Right kidney (tissue), 1 donor: ENCODE data around the gene UNC13B.
"Not testable (repeated sequence)": the region's sequence is repeated elsewhere in the genome, so short reads cannot be mapped to it uniquely, and the experiment has no call there.

Experiments
- DNase-seq: peaks from one replicate; pipeline ENCODE4 v3.0.0-alpha.2; 2016

UNC13B gene

DNA sequence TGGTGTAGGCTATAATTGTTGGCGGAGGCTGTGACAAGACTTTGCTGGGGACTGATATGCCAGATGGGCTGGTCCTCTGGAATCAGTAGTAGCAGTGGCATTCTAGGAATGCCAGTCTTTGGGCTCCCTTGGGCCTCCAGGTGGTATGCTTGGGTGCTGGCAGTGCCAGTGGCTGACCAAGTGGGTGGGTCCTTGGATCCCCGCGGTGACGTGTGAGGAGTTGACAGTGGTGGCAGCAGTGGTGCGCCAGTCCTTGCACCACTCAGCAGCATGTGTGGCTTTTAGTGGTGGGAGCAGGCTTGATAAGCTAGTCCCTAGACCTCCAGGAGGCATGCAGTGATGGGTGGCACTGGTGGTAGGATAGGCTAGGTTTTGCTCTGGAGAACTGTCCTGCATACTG is 63.9 kb downstream of the UNC13B start:
- DNase-seq = no peak

DNA sequence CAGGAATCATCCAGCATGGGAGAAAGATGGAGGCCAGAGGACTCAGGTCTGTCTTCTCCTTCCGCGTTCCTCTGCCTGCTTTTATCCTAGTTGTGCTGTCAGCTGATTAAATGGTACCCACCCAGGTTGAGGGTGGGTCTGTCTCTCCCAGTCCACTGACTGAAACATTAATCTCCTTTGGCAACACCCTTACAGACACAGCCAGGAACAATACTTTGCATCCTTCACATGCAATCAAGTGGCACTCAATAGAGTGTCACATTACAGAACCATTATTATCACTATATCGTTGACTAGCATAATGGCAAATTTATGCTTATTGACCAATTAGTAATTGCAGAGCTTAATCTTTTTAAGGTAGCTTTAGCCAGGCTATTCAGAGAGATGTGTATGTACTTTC is 64.8 kb downstream of the UNC13B start:
- no peak for DNase-seq

DNA sequence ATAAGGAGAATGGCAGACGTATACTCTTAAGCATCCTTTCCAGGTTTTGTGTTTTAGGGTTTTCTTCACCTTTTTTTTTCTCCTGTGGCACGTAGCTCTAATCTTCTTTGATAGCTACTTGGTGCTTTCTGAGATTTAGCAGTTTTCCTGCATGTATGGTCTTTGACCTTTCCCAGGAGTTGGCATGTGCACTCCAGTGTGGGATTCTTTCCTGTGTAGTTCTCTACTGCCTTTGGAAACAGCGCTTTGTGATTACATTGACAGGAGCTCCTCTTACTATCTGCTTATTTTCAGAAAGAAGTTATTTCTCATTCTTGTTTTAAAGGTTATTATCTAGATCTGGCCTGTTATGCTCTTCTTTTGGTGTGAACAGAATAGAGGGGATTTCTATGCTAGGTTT is 65.5 kb downstream of the UNC13B start:
- no peak for DNase-seq

DNA sequence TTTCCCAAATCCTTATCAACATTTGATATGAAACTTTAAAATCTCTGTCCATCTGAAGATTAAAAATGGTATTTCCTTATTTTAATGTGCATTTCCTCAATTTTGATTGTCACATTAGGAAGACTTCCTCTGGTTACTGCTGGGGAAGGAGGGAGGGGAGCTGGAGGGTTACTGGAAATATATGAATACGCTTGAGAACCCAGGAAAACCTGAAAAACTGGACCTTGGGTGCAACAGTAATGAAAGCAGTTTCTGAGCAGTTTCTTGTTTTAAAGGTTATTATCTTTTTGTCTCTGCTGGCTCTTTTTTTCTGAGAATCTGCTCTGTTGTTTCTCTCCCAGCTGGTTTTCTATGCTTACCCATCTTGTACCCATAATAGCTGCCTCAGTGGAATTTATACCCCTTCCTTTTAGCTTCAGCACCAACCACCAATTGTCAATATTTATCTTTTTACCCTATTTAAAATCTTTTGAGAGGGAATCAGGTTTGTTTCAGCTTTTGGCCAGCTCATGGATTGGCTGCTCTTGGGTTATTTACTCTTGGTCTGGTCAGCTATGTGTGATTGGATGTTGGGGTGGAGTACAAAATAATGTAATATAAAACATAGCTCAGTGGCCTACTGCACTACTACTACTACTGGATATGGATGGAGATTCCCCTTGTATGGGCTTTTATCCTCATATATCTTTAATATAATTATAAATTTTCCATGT is 67.4 kb downstream of the UNC13B start:
- no peak for DNase-seq

DNA sequence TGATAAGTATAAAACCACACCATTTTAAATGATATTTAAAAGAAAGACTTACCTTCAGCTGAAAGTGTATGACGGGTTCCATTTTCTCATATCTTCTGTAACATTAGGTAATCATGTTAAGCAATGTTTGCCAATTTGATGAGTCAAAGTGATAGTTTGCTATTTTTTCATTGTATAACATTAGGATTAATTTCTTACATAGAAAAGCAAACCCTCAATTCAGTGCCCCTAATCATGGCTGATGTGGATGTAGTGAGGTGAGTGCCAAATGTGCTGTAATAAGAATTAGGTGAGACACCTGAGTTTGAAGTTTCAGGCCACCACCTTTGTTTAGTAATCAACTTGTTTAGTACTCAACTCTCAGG is 68.0 kb downstream of the UNC13B start:
- no peak for DNase-seq

DNA sequence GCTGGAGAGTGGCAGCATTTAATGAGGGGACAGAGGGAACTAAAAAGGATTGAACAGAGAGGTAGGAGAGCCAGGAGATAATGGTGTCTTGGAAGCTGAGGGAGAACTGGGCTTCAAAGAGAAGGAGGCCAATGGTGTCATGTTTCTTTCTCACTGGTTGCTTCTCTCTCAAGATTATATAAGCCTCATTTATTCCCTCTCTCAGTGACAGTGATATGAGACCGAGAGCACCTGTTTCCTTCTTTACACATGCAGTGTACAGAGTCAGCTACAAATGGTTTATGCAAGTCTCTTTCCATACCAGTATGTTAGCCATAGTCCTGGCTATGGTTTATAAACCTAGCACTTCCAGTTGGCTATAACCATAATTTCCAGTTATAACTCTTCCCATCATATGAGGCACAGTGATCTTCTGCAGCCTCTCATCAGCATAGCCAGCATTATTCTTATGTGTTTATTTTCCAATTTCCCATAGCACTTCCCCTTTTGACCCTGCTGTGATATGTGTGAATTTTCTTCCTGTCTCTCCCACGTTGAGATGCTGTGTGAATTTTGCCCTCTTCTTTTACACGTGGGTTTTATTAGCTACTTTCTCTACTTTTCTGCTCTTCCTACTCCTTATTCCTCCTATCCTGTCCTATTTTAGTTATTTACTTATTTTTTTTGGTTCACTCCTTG is 71.2 kb downstream of the UNC13B start:
- DNase-seq = no peak

DNA sequence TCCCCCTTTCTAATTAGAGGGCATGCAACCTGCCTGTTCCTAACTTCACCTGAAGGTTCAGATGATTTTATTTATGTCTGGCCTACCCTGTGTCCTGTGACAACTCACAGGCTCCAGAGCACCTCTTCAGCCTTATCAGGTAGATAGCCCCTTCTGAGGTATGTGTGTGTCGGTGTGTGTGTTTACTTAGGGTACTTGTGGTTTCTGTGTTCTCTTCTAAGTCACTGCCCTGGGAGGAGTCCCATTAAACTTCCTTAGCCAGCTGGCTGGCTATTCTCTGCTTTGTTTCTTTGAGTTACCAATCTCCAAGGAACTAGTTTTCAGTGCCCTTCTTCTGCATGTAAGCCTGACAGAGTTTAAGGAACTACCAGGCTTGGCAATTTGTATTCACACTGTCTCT is 74.9 kb downstream of the UNC13B start:
- DNase-seq = no peak

DNA sequence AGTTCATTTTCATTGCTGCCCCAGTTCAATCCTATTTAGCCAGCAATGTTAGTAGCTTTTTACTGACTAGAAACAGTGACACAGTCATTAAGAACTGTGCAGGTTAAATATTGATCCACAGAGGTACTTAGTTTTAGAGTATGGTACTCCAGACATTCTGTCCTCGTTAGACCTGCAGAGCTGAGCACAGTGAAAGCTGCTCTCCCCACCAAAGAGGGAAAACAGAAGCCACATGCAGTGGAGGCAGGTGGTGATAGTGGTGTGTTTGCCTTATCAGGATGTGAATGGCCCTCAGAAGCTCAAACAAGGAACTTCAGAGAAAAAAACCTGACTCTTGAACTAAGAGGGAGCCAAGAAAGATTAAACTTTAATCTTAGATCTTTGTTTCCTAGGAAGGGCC is 75.5 kb downstream of the UNC13B start:
- no peak for DNase-seq

DNA sequence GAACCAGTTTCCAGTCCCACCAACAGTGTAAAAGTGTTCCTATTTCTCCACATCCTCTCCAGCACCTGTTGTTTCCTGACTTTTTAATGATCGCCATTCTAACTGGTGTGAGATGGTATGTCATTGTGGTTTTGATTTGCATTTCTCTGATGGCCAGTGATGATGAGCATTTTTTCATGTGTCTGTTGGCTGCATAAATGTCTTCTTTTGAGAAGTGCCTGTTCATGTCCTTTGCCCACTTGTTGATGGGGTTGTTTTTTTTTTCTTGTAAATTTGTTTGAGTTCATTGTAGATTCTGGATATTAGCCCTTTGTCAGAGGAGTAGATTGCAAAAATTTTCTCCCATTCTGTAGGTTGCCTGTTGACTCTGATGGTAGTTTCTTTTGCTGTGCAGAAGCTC is 84.1 kb downstream of the UNC13B start:
- DNase-seq = not testable (repeated sequence)

DNA sequence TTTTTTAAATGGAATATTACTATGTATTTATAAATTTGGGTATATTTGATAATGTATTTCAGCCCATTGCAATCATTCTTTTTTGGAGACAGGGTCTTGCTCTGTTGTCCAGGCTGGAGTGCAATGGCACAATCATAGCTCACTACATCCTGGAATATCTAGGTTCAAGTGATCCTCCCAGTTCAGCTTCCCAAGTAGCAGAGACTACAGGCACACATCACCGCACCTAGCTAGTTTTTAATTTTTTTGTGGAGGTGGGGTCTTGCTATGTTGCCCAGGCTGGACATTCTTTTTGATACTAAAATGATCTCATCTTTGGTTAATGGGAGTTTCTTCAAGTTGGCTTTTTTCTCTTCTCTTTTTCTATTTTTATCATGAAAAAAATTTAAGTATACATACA is 91.3 kb downstream of the UNC13B start:
- DNase-seq = no peak

DNA sequence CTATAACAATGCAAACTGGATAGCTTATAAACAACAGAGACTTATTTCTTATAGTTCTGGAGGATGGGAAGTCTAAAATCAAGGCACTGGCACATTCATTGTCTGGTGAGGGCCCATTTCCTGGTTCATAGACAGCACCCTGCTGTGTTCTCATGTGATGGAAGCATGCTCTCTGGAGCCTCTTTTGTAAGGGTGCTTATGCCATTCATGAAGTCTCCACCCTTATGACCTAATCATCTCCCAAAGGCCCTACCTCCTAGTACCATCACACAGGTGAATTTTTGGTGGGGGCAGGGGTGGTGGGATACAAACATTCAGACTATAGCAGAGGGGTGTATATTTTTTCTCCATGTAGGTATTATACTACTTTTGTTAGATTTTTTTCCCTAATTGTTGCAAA is 92.4 kb downstream of the UNC13B start:
- no peak for DNase-seq

DNA sequence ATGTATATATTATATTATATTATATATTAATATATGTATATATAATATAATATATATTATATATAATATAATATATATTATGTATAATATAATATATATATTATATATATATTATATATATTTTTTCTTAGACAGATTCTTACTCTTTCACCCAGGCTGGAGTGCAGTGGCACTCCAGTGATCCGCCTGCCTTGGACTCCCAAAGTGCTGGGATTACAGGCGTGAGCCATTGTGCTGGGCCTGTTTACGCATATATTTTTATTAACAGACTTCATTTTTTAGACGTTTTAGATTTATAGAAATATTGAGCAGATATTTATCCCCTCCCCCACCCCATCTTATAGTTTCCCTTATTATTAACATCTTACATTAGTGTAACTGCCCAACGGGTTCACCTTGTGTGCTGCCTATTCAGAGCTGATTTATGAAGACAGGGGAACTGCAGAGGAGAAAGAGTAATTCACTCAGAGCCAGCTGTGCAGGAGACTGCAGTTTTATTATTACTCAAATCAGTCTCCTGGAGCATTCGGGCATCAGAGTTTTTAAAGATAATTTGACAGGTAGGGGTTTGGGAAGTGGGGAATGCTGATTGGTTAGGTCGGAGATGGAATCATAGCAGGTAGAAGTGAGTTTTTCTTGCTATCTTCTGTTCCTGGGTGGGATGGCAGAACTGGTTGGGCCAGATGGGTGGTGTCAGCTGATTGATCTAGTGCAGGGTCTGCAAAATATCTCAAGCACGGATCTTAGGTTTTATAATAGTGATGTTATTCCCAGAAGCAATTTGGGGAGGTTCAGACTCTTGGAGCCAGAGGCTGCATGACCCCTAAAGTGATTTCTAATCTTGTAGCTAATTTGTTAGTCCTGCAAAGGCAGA is 93.4 kb downstream of the UNC13B start:
- DNase-seq = no peak

DNA sequence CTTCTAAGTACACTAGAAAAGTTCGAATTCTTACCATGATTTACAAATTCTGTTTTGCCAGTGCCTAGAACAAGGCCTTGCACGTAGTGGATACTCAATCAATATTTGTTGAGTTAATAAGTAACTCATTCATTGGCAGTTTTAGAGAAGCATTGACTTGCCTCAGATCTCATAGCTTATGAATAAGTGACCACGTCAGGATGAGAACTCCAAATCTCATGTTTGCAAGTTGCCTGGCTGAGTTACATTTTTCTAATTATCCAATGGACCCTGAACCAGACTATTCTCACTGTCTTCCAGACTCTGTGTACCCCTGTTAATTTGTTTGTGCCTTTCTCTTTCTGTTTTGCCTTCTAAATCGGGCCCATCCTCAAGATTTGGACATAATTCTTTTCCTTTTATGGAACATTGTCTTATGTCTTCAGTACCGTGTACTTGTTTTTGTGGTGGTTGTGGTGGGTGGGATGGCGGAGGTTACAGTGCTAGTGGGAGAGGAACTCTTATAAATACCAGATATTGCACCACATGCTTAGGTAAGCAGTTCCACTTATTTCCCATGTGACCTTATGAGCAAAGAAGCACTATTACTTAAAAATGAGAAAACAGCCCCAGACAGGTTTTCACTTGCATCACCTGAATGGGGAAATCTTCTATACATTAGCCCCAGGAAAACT is 96.3 kb downstream of the UNC13B start:
- no peak for DNase-seq

DNA sequence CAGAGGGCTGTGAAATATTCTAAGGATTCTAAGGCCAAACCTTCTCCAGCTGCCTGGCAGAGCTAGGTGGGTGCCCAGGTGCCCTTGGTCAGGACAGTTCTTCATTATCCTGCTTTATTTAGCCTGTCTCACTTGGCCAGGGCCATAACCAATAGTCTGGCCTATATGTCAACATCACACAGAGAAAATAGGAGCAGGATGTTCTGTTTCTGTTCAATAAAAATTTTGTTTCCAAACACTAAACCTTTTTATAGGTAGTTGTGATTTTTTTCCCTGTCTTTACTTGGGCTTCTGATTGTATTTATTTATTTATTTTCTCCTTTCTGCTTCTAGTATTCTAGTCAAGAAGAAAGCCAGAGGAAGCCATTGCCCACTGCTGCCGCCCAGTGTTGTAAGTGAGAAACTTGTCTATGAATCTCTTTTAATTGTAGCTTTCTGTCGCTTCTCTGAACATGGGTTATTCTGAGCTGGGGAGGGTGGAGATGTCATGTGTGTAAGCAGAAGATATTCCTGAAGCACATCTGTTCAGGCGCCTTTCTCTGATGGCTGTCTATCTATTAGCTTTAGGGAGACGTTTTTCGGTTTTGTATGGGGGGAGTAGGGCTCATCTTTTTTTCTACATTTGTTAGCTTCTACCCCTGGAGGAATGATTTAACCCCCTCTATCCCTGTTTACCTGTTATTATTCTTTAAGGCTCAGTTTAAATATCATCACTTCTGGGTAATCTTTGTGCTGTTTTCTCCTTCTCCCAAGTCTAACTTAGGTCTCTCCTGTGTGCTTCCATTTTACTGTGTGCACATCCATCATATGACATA is 97.1 kb downstream of the UNC13B start:
- DNase-seq = peak; percentile 21

DNA sequence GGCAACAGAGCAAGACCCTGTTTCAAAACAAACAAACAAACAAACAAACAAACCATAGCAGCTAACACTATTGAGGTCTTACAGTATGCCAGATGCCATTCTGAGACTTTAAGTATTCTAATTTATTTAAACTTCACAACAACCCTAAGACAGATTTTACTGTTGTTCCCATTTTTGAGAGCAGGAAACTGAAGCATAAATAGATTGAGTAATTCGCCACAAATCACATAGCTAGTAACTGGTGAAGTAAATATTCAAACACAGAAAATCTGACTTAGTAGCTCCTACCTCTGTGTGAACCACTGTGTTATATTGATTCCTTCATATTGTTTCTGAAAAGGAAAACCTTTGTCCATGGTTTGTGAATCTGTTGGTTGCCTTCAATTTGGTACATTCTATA is 98.4 kb downstream of the UNC13B start:
- DNase-seq = no peak

DNA sequence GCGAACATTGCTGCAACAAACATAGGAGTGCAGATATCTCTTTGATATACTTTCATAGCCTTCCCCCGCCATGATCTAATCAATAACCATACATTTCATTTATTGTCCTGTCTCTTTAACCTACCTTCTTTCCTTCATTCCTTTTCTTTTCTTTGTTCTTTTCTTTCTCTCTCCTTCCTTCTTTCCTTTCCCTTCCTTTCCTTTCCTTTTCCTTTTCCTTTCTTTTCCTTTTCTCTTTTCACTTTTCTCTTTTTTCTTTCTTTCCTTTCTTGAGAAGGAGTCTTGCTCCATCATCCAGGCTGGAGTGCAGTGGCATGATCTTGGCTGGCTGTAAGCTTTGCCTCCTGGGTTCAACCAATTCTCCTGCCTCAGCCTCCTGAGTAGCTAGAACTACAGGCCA is 100.3 kb downstream of the UNC13B start:
- DNase-seq = no peak

DNA sequence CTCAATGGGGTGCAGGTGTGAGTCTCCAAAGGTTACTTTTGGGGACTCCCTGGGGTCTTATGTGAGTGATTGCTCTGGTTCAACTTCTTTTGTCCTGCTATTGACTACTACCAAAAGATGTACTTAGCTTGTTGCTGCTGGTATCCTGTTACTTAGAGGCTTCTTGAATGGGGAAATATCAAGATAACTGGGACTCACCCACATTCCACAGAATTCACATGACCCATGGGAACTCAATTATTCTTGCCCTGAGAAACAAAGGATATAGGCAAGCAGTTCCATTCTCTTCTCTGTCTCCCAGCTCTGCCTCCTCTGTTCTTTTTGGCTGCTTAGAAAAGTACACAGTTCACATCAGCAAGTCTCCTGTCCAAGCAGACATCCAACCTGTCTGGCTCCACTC is 105.9 kb downstream of the UNC13B start:
- DNase-seq = no peak

DNA sequence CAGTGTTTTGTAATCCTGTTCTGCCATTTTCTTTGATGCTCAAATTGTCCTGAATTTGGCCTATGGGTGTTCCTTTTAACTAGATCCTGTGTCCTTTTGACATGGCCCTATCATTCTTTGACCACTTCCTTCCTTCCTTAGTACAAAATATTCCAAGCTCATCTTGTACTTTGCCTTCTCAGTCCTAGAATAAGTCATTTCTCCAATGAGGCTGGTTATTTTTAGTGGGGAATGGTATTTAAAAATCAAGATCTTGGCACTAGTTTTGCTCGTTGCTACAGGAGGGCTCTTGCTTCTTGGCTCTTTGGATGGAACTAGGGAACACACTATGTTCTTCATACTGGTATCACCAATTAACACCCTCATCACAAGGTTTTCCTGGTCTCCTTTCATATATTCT is 108.1 kb downstream of the UNC13B start:
- no peak for DNase-seq

DNA sequence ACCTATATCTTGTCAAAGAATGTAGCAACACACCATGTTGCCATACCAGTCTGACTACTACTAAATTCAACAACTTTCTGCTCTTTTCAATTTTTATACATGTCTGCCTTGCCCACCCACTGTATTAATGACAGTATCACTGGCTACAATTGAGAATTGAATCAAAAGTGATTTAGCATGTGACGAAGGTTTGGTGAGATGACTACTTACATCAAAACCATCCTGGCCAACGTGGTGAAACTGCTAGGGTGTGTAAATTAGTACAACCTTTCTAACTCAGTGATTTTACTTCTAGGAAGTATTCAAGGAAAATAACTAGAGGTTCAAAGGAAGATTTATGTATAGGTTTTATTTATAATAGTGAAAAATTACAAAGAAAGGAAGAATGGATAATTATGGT is 109.8 kb downstream of the UNC13B start:
- DNase-seq = no peak

DNA sequence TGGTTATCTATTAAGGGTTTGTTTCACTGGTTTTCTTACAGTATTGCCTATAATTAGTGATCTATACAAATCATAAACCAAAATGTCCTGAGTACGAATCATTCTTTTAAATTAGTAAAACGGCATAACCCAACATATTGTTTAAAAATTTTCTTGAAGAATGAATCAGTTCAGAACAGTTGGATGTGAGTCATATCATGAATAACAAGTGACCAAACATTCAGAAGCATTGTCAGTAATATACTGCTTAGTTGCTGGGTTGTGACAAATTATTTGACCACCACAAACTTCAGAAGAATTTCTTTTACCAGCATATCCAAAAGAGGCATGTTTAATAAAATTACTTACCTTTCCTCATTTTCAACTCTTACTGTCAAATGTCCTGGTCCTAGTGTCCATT is 111.2 kb downstream of the UNC13B start:
- DNase-seq = no peak

DNA sequence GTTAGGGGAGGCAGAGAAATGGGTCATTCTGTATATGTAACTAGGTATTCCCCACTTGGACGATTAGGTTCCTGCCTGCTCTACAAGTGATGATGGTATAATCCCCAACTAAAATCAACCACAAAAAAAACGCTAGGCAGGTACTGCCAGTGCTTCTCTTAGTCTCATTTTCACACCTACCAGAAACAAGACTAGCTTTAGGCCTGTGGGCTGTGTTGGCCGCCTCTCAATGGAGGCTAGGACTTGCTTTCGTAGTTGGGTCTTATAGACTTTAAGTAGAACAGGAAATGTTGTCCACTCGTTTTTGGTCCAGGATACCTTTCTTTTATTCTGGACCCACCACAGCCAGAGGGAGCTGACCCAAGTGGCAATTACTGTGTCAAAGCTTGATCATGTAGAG is 111.8 kb downstream of the UNC13B start:
- no peak for DNase-seq

DNA sequence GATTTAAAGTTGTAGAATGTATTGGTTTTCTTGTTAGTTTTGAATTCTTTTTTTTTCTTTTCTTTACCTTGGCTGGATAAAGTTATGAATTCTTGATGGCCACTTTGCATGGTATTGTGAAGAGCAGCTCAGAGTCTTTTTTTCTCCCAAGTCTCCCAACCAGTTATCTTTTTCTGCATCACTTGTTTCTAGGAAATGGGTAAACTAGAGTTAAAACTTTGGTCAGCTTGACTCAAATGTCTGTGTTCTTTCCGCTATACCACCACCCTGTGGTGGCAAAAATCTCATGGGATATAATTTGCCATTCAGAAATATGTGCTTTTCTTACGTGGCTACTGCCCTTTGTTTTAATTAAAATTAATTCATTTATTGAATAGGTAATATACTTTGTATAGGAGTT is 113.2 kb downstream of the UNC13B start:
- no peak for DNase-seq
